ENCODE data around the gene EXOSC3. TPM values are rescaled to one million over a fixed set of nuclear protein-coding genes. Genes with fewer than 3 reads are reported as not detected.

The EXOSC3 gene
- total and polyA plus RNA-seq, 2 of the 8 experiments (the other 6 are each of a cell fraction or from before 2014, with no cell fraction given), result 46.7 to 73.4 TPM

DNA sequence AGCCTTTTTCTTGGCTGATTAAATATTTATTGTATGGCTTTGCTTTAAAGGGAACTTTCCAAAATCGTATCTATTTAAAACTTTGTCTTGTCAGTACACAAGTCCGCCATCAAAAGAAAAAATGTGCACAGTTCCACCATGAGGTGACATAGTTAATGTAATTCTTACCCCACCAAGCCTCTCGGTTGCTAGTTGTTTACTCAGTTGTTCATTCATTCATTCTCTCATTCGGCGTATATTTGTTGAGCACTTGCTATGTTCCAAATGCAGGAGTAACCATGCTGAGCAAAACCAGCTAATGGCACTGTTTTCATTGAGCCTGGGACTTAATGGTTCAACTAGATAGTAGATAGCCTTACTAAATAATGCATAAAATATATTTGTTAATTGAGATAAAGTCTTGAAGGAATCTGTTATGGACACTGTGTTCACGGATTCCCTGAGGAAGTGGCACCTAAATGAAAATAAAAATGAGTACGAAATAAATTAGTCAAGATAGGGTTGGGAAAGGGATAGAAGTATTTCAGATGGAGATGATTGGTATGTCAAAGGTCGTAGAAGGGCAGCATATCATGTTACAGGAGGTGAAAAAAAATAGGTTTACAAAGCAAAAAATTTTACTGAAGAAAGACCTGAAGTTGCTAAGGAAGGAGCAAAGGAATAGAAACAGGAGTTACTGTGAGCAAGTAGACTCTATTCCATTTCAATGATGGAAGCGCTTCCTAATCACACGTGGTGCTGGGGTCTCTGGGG lies 17.3 kb upstream of the EXOSC3 start:
- H4K91ac ChIP-seq (replicated peaks; ENCODE audit: insufficient read length, low read length), result no peak overlapping the region
- peaks cover 4 to 8% of the 10 kb centered on the region in 2 experiments for H4K20me1 ChIP-seq (replicated peaks in 1 of 2; ENCODE audit: control insufficient read depth in 1 of 2, insufficient read depth in 2 of 2, low read length in 2 of 2)
- H3K18ac ChIP-seq (ENCODE audit: extremely low read depth, low read length), result no peak overlapping the region
- H3K56ac ChIP-seq (replicated peaks; ENCODE audit: insufficient read length, low read depth, low read length), result no peak overlapping the region
- H3K4me2 ChIP-seq (ENCODE audit: insufficient read depth in 1 of 2, low read depth in 2 of 2, low read length in 2 of 2), result peak overlapping the region; percentile 90 to 95
- H3K4me1 ChIP-seq (replicated peaks in 1 of 4; ENCODE audit: control insufficient read depth in 3 of 4, insufficient read depth in 4 of 4, low read length in 3 of 4), result peaks cover 2 to 11% (median 5%) of the 10 kb centered on the region in 4 experiments; a peak in 6 of 7 replicates
- H3K27ac ChIP-seq (ENCODE audit: low read depth, low read length), result no peak overlapping the region
- 68 to 100% methylated on average over 1 to 10 of the region's 10 CpGs for WGBS, 2 experiments (ENCODE audit: extremely low coverage in 1 of 2, insufficient coverage in 1 of 2, insufficient read length in 1 of 2, insufficient replicate concordance in 2 of 2, low coverage in 1 of 2, low lambda C conversion rate in 2 of 2, missing lambda C conversion rate in 1 of 2)
- no peak overlapping the region for H2BK20ac ChIP-seq (ENCODE audit: low read length)
- peak overlapping the region; percentile 70 to 97 (median 83) for H3K4me3 ChIP-seq (ENCODE audit: extremely low read depth in 1 of 4, insufficient read depth in 2 of 4, low read depth in 3 of 4, low read length in 4 of 4)
- no peak overlapping the region for H2BK15ac ChIP-seq (ENCODE audit: low read length)
- H3K36me3 ChIP-seq (ENCODE audit: control insufficient read depth in 2 of 4, insufficient read depth in 4 of 4, low read length in 3 of 4), result no peaks in the 10 kb centered on the region
- ChIA-PET POLR2A (ENCODE audit: partially characterized antibody) (interaction anchor here (0.9 to 2.2 kb wide), 5 partner anchors 9 to 33 kb away, joined by 4 to 20 read pairs (median 4); partner anchors contain the start of gene EXOSC3), CTCF (ENCODE audit: partially characterized antibody) (interaction anchor here (0.6 to 2.0 kb wide), 2 partner anchors 18 to 27 kb away, joined by 3 to 10 read pairs; partner anchors contain the start of gene EXOSC3)
- H2BK120ac ChIP-seq (replicated peaks; ENCODE audit: low read depth, low read length), result no peak overlapping the region
- H2BK12ac ChIP-seq (ENCODE audit: low read depth, low read length), result no peak overlapping the region
- no peak overlapping the region for H2AFZ ChIP-seq (ENCODE audit: low read length)
- H2AK5ac ChIP-seq (ENCODE audit: low read depth, low read length), result no peak overlapping the region
- H4K5ac ChIP-seq (ENCODE audit: insufficient read length, low read depth, low read length), result no peak overlapping the region
- no peaks in the 10 kb centered on the region for H3K27me3 ChIP-seq (replicated peaks in 1 of 4; ENCODE audit: control insufficient read depth in 3 of 4, extremely low read depth in 1 of 4, insufficient read depth in 3 of 4, low read length in 3 of 4)
- no peak overlapping the region for H2BK5ac ChIP-seq (ENCODE audit: low read depth, low read length)
- H3K4ac ChIP-seq (replicated peaks; ENCODE audit: insufficient read length, low read depth, low read length), result no peak overlapping the region
- no peak for FAIRE-seq
- DNase-seq (ENCODE audit: low read depth in 1 of 2, low spot score in 2 of 2), result no peak
- H3K79me2 ChIP-seq (ENCODE audit: control insufficient read depth in 1 of 2, insufficient read depth in 2 of 2, low read length in 2 of 2), result peaks cover 0 to 24% of the 10 kb centered on the region in 2 experiments; a peak in 2 of 4 replicates
- peak overlapping the region in 2 of 4 experiments; percentile 62 to 81; a peak in 3 of 7 replicates for H3K9ac ChIP-seq (replicated peaks in 1 of 4; ENCODE audit: extremely low read depth in 1 of 4, low read depth in 3 of 4, low read length in 3 of 4)
- H3K23ac ChIP-seq (ENCODE audit: insufficient read length), result no peak overlapping the region
- TF ChIP-seq CEBPB (IDR thresholded peaks at IDR 0.05; ENCODE audit: low read depth, low read length), result no peak
- no peak for TF ChIP-seq BACH1 (IDR thresholded peaks at IDR 0.05; ENCODE audit: low read length)
- TF ChIP-seq BRCA1 (IDR thresholded peaks at IDR 0.05; ENCODE audit: low read depth, low read length), result no peak
- TF ChIP-seq CBX8 (IDR thresholded peaks at IDR 0.05; ENCODE audit: borderline replicate concordance, low read depth, low read length), result no peak
- no peak for TF ChIP-seq SP4 (IDR thresholded peaks at IDR 0.05; ENCODE audit: low read length)
- no peak for TF ChIP-seq JUND (IDR thresholded peaks at IDR 0.05; ENCODE audit: low read length)
- no peak for TF ChIP-seq HDAC6 (IDR thresholded peaks at IDR 0.05; ENCODE audit: low read depth, low read length)
- no peak for TF ChIP-seq E2F6 (IDR thresholded peaks at IDR 0.05)
- no peak for TF ChIP-seq SIRT6 (IDR thresholded peaks at IDR 0.05; ENCODE audit: low read length)
- H3K9me3 ChIP-seq (ENCODE audit: insufficient read depth in 2 of 2, low read depth in 1 of 2, low read length in 1 of 2), result no peaks in the 10 kb centered on the region
- H4K8ac ChIP-seq (ENCODE audit: extremely low read depth, insufficient read depth, low read length), result no peak overlapping the region
- H3K14ac ChIP-seq (ENCODE audit: insufficient read length), result no peak overlapping the region
- peaks cover 2% of the 10 kb centered on the region; the same call in 1 of the 2 replicates for H3K79me1 ChIP-seq (ENCODE audit: low read depth, low read length)
- H3K23me2 ChIP-seq (ENCODE audit: low read depth, low read length), result peaks cover 6% of the 10 kb centered on the region; the same call in 1 of the 2 replicates
